Coronary artery (tissue), 2 donors: ENCODE data around the gene GPATCH2L.

Source experiments
- DNase-seq: peaks from one replicate; pipeline ENCODE4 v3.0.0-alpha.2; 2017; ENCODE audit warnings: low spot score
- H3K27ac ChIP-seq, 2 donors: fragments of 200-600 bp; sonication (generic); one replicate each; pipeline ENCODE4 v1.5.1; 2016 to 2019
- H3K4me3 ChIP-seq: fragments of 200-600 bp; sonication (generic); 2 replicates; pipeline ENCODE4 v1.5.1; 2016; ENCODE audit warnings: mild to moderate bottlenecking, moderate library complexity
- CTCF ChIP-seq: fragments of 200-600 bp; sonication (generic); IDR thresholded peaks from one replicate; pipeline ENCODE4 v1.5.1; 2019; ENCODE audit warnings: antibody characterized with exemption

GPATCH2L gene

GRCh38 chr14:76115010-76115422, 36.7 kb upstream of the GPATCH2L start:
- DNase-seq: no peak
- H3K27ac ChIP-seq: no peak overlapping the region
- TF ChIP-seq CTCF: no peak
- no peak overlapping the region for H3K4me3 ChIP-seq

- DNase-seq: no peak
- no peak overlapping the region for H3K27ac ChIP-seq
- TF ChIP-seq CTCF: no peak
Observed at GRCh38 chr14:76117789-76118484, 33.8 kb upstream of the GPATCH2L start.

GRCh38 chr14:76118594-76118993, 33.1 kb upstream of the GPATCH2L start:
- H3K27ac ChIP-seq: no peak overlapping the region
- TF ChIP-seq CTCF: no peak
- H3K4me3 ChIP-seq: no peak overlapping the region
- no peak for DNase-seq

More at GRCh38 chr14:76117789-76118484, 33.8 kb upstream of the GPATCH2L start:
- H3K4me3 ChIP-seq: no peak overlapping the region

GRCh38 chr14:76121089-76121748, 30.5 kb upstream of the GPATCH2L start:
- no peak for DNase-seq
- Histone ChIP-seq H3K27ac (no peak overlapping the region), H3K4me3 (no peak overlapping the region)
- no peak for TF ChIP-seq CTCF

- no peak overlapping the region for H3K4me3 ChIP-seq
- DNase-seq: no peak
- no peak overlapping the region for H3K27ac ChIP-seq
- TF ChIP-seq CTCF: no peak
Observed at GRCh38 chr14:76123426-76124225, 28.1 kb upstream of the GPATCH2L start.

- Histone ChIP-seq H3K27ac (no peak overlapping the region), H3K4me3 (no peak overlapping the region)
- no peak for DNase-seq
- no peak for TF ChIP-seq CTCF
Observed at GRCh38 chr14:76125511-76125910, 26.2 kb upstream of the GPATCH2L start.
